Keratinocyte (primary cell): ENCODE measurements around the gene SSNA1.

Experiments used
- CTCF ChIP-seq, 3 experiments: IDR thresholded peaks in 1 of 3; conservative IDR thresholded peaks in 1 of 3; optimal IDR thresholded peaks in 1 of 3; 2 replicates in 2 of 3; 3 replicates in 1 of 3; pipeline versions ENCODE3 to v1.5.1; 2011; ENCODE audit warnings: low read length in 3 of 3, mild to moderate bottlenecking in 3 of 3, moderate library complexity in 2 of 3, control low read depth in 1 of 3, inconsistent platforms in 1 of 3; ENCODE audit not compliant: insufficient read depth in 2 of 3; ENCODE audit errors: extremely low read depth in 1 of 3
- EZH2 ChIP-seq: IDR thresholded peaks from one replicate; pipeline ENCODE4 v1.6.1; 2012; ENCODE audit warnings: inconsistent platforms, mild to moderate bottlenecking, low read length, moderate library complexity

DNA sequence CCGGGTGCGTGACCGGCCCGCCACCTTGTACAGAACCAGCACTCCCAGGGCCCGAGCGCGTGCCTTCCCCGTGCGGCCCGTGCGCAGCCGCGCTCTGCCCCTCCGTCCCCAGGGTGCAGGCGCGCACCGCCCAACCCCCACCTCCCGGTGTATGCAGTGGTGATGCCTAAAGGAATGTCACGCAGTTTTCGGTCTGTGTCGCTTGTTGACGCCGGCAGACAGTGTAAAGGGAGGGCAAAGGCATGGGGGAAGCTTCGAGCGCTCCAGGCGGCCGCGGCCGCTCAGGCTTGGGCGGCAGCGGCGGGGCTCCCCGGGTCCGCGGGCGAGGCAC, 19.9 kb upstream of the SSNA1 start:
- no peak for TF ChIP-seq CTCF (optimal IDR thresholded peaks at IDR 0.05 in 1 of 3, IDR thresholded peaks at IDR 0.05 in 1 of 3, conservative IDR thresholded peaks at IDR 0.05 in 1 of 3; ENCODE audit: extremely low read depth in 1 of 3, insufficient read depth in 2 of 3, low read length in 3 of 3)
- TF ChIP-seq EZH2 = peak; percentile 59
